ENCODE measurements around the gene PRPH.

DNA sequence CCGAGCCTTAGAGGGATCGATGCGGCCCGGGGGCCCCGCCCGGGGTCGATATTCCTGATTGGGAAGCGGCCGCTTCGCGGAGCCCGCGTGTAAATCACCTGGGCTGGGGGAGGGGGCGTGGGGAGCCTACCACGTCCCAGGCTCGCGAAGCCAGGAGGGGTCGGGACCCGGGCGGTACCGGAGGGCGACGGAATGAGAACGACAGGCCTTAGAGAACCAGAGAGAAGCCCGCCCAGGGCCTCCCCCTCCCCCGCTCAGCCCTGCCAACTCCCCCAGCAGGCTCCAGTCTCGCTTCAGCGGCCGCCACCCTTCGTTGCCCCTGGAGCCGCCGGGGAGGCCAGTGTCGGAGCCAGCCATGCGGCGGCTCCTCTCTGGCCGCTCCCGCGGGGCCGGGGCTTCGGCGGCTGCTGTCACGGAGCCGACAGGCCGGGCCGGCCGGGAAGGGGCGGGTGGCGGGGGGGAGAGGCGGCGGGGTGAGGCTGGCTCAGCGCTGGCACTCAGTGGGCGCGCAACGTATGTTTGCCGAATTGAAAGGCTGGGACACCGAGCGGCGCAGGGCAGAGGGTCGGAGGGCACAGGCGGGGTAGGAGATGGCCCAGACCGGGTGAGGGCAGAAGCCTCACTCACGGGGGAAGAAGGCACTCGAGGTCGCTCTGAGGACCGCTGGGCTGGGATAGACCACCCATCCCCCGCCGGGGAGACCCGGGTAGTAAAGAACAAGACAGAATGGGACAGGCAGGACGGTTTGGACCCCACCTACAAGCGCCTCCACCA, 50.3 kb downstream of the PRPH start:
- no peak for TF ChIP-seq POLR2AphosphoS5 (IDR thresholded peaks at IDR 0.05)
- TF ChIP-seq, protein P1, sequence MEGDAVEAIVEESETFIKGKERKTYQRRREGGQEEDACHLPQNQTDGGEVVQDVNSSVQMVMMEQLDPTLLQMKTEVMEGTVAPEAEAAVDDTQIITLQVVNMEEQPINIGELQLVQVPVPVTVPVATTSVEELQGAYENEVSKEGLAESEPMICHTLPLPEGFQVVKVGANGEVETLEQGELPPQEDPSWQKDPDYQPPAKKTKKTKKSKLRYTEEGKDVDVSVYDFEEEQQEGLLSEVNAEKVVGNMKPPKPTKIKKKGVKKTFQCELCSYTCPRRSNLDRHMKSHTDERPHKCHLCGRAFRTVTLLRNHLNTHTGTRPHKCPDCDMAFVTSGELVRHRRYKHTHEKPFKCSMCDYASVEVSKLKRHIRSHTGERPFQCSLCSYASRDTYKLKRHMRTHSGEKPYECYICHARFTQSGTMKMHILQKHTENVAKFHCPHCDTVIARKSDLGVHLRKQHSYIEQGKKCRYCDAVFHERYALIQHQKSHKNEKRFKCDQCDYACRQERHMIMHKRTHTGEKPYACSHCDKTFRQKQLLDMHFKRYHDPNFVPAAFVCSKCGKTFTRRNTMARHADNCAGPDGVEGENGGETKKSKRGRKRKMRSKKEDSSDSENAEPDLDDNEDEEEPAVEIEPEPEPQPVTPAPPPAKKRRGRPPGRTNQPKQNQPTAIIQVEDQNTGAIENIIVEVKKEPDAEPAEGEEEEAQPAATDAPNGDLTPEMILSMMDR (IDR thresholded peaks at IDR 0.05) = no peak
